SK-N-MC (cell line): ENCODE measurements around the gene JMJD7.

Experiments
- DNase-seq: peaks from one replicate; pipeline ENCODE4 v3.0.0-alpha.2; 2011; ENCODE audit warnings: low read depth, low spot score
- H3K27ac ChIP-seq: fragments of 200-600 bp; sonication (generic); 2 replicates; pipeline ENCODE4 v1.5.1; 2016; ENCODE audit warnings: mixed run types
- H3K36me3 ChIP-seq: fragments of 200-600 bp; sonication (generic); 2 replicates; pipeline ENCODE4 v1.6.1; 2017; ENCODE audit warnings: antibody characterized with exemption, low read length, mixed read lengths; ENCODE audit not compliant: insufficient read depth
- H3K4me3 ChIP-seq: fragments of 200-600 bp; sonication (generic); 2 replicates; pipeline ENCODE4 v1.5.1; 2016
- H3K9ac ChIP-seq: fragments of 200-600 bp; sonication (generic); 2 replicates; pipeline ENCODE4 v1.8.0; 2017; ENCODE audit warnings: mixed run types, mixed read lengths; ENCODE audit not compliant: insufficient read length
- H3K9me3 ChIP-seq: fragments of 200-600 bp; sonication (generic); 2 replicates; pipeline ENCODE4 v1.6.1; 2017; ENCODE audit warnings: low read depth, mild to moderate bottlenecking, antibody characterized with exemption, low read length, moderate library complexity, mixed read lengths
- EZH2 ChIP-seq: fragments of 200-600 bp; sonication (generic); IDR thresholded peaks from one replicate; pipeline ENCODE4 v1.6.1; 2017; ENCODE audit warnings: antibody characterized with exemption
- FOXP2 ChIP-seq: optimal IDR thresholded peaks from 2 replicates; pipeline ENCODE3; 2011; ENCODE audit warnings: mild to moderate bottlenecking, moderate library complexity; ENCODE audit not compliant: insufficient read depth; ENCODE audit errors: extremely low read length, control extremely low read depth
- POLR2AphosphoS5 ChIP-seq: IDR thresholded peaks from 2 replicates; pipeline ENCODE4 v1.6.1; 2012; ENCODE audit warnings: mild to moderate bottlenecking, low read depth, low read length, borderline replicate concordance

JMJD7 gene

DNA sequence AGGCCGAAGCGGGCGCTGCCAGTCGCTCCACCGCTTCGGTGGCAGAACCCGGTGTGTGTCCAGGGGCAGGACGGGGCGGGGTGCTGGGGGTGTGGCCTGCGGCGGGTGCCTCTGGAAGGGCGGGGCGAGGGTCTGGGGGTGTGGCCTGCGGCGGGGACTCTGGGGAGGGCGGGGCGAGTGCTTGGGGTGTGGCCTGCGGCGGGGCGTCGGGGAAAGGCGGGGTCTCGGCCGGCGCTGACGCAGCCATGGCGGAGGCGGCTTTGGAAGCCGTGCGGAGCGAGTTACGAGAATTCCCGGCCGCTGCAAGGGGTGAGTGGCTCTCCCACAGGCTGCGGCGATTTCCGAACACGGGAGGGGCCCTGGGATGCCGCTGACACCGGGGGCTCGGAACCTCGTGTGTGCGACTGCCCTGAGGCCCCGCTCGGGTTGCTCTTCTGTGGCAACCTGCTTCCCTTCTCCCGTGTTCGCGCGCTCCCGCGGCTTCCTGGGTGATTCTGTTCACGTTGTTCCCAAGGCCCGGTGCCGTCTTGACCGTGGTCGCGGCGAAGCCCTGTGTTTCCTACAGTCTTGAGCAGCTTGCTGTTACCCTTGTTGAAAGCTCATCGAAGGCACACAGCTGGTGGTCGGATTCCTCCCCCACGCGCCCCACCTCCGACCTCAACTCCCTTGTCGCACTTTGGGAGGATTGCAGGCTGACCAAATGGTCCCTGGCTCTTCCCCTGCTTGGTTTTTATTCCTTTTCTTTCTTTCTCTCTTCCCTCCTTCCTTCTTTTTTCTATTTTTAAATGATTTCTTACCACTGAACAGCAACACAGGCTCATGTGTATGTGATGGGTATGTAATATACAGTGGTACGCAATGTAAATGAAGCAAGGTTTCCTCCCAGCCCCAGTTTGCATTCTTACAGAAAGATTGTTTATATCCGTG lies at the start of gene JMJD7:
TSS of gene JMJD7 (plus strand) at position 213 of the 927 bp plus-strand sequence. CDS start at position 246, 33 bp downstream.
- Histone ChIP-seq H3K36me3 (no peaks in the 10 kb centered on the region; the same call in 1 of the 2 replicates), H3K4me3 (peak within 1 kb of the TSS; percentile 88), H3K27ac (no peak within 1 kb of the TSS), H3K9me3 (no peaks in the 10 kb centered on the region), H3K9ac (peak within 1 kb of the TSS; percentile 81)
- TF ChIP-seq FOXP2 (no peak), POLR2AphosphoS5 (peak; percentile 88)
- no peak for DNase-seq

GRCh38 chr15:41778521-41778920 lies 49.4 kb upstream of the JMJD7 start:
- Histone ChIP-seq H3K36me3 (no peaks in the 10 kb centered on the region), H3K27ac (no peak overlapping the region), H3K9me3 (no peaks in the 10 kb centered on the region), H3K4me3 (no peak overlapping the region), H3K9ac (no peak overlapping the region)
- no peak for TF ChIP-seq FOXP2
- no peak for TF ChIP-seq POLR2AphosphoS5
- no peak for TF ChIP-seq EZH2
- DNase-seq, result no peak

DNA sequence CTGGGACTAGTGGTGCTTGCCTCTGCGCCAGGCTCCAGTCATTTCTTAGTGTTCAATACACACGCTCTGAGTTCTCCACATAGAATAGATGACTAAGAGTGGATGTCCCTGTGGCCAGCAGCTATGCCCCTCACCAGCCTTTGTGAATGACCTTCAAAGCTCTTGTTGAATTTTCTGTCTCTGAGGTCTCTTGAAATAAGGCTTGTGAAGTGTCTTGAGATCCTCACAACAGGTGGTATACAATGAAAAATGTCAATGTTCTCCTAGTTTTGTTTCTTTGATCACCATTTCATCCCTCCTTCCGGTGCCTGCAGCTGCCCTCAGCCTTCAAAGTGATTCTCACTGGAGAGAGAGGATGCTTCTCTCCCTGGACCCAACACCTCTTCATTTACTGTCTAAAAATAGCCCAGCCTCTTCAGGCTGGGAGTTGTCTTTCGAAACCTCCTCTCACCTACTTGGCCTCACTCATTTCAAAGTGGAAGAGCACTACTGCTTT lies 48.2 kb upstream of the JMJD7 start:
- Histone ChIP-seq H3K4me3 (no peak overlapping the region), H3K36me3 (no peaks in the 10 kb centered on the region), H3K27ac (no peak overlapping the region), H3K9ac (no peak overlapping the region), H3K9me3 (no peaks in the 10 kb centered on the region)
- TF ChIP-seq POLR2AphosphoS5, result no peak
- TF ChIP-seq EZH2, result no peak
- no peak for TF ChIP-seq FOXP2
- DNase-seq, result no peak

DNA sequence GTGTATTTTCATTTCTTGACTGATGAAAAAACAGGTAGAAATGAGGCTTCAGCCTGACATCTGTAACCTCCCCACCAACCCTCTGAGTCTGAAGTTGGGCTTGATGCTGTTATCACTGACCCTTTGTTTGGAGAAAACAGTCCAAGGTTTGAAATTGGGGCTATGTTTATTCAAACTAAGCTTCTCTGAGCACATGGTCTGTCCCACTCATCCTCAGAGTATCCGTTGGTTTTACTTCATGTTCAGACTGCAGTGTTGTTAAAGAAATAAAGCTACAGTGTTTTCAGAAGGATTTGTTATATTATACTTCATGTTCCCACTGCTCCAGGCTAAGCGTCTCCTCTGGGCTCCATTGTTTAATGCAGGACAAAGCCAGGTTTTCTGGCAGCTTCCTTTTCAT lies 47.6 kb upstream of the JMJD7 start:
- H3K36me3 ChIP-seq, result no peaks in the 10 kb centered on the region
- H3K4me3 ChIP-seq, result no peak overlapping the region
- no peak for DNase-seq
- no peak overlapping the region for H3K9ac ChIP-seq
- TF ChIP-seq POLR2AphosphoS5, result no peak
- TF ChIP-seq FOXP2, result no peak
- no peak for TF ChIP-seq EZH2
- H3K9me3 ChIP-seq, result no peaks in the 10 kb centered on the region
- H3K27ac ChIP-seq, result no peak overlapping the region

DNA sequence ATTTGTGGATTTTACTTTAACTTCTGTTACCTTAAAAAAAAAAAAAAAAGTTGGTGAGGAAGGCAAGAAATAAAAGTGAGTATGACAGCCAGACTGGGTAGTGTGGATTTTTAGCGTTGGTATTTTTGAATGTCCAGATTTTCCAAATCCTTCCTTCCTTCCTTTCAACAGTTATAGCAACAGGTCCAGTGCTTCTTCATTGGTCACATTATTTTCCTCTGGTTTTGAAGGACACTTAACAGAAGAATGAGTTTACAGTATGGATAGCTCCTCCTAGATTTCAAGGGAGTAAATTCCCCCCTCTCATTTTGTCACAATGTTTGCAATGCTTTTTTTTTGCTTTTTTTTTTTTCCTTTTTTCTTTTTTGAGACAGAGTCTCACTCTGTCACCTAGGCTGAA lies 47.2 kb upstream of the JMJD7 start:
- Histone ChIP-seq H3K36me3 (no peaks in the 10 kb centered on the region), H3K4me3 (no peak overlapping the region), H3K27ac (no peak overlapping the region), H3K9me3 (no peaks in the 10 kb centered on the region), H3K9ac (no peak overlapping the region)
- DNase-seq, result no peak
- TF ChIP-seq EZH2 (no peak), FOXP2 (no peak), POLR2AphosphoS5 (no peak)

- H3K27ac ChIP-seq, result no peak overlapping the region
- DNase-seq, result no peak
- TF ChIP-seq EZH2 (no peak), POLR2AphosphoS5 (no peak), FOXP2 (no peak)
- no peaks in the 10 kb centered on the region for H3K36me3 ChIP-seq
- H3K9ac ChIP-seq, result no peak overlapping the region
- no peaks in the 10 kb centered on the region for H3K9me3 ChIP-seq
- H3K4me3 ChIP-seq, result no peak overlapping the region
These were observed 45.3 kb upstream of the JMJD7 start for GRCh38 chr15:41782371-41783282.

DNA sequence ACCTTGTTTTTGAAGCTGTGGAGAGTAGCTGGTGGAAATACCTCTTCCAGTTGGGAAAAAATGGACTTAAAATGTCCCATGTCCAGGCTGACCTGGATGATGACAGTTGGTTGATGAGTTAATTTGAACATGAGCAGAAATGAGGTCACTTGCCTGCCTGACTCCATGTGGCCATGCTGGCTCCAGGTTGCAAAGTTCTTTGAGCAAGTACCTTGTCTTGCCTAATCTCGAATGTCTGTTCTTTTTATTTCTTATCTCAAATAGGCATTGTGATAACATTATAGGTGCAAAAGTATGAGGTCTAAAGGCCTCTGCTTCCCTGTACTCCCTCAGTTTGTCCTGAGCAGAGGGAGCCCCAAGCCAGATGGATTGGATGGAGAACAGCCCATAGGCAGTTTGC lies 44.6 kb upstream of the JMJD7 start:
- no peak overlapping the region for H3K27ac ChIP-seq
- H3K9ac ChIP-seq, result no peak overlapping the region
- H3K36me3 ChIP-seq, result no peaks in the 10 kb centered on the region
- TF ChIP-seq POLR2AphosphoS5, result no peak
- no peak for TF ChIP-seq FOXP2
- no peak for TF ChIP-seq EZH2
- H3K9me3 ChIP-seq, result no peaks in the 10 kb centered on the region
- no peak for DNase-seq
- H3K4me3 ChIP-seq, result no peak overlapping the region

GRCh38 chr15:41788262-41788661 lies 39.6 kb upstream of the JMJD7 start:
- no peak overlapping the region for H3K9ac ChIP-seq
- no peak for TF ChIP-seq FOXP2
- TF ChIP-seq POLR2AphosphoS5, result no peak
- no peak for TF ChIP-seq EZH2
- H3K36me3 ChIP-seq, result no peaks in the 10 kb centered on the region
- 0 out of 2 replicates have a peak overlapping the region, but pooled peaks have one; percentile 55 for H3K27ac ChIP-seq
- no peak overlapping the region for H3K4me3 ChIP-seq
- no peaks in the 10 kb centered on the region for H3K9me3 ChIP-seq
- no peak for DNase-seq
